ENCODE results near the gene NT5C1B.

DNA sequence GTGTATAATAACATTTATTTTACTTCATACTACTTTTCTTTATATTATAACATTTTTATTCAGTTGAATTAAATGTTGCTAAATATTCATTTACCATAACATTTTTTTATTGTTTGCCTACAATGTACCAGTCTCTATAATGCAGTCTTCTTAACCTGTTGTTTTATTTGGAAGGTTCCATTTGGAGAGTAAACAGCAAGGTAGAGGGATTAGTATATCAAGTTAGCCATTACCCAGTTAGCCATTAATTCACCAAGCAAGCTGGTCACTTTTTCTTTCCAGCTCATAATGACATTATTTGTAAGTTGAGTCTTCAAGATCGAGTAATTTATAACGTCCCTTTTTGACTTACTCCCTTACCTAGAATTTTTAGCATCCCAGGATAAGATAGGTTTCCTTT, 29.7 kb upstream of the NT5C1B start:
- TF ChIP-seq, protein P1, sequence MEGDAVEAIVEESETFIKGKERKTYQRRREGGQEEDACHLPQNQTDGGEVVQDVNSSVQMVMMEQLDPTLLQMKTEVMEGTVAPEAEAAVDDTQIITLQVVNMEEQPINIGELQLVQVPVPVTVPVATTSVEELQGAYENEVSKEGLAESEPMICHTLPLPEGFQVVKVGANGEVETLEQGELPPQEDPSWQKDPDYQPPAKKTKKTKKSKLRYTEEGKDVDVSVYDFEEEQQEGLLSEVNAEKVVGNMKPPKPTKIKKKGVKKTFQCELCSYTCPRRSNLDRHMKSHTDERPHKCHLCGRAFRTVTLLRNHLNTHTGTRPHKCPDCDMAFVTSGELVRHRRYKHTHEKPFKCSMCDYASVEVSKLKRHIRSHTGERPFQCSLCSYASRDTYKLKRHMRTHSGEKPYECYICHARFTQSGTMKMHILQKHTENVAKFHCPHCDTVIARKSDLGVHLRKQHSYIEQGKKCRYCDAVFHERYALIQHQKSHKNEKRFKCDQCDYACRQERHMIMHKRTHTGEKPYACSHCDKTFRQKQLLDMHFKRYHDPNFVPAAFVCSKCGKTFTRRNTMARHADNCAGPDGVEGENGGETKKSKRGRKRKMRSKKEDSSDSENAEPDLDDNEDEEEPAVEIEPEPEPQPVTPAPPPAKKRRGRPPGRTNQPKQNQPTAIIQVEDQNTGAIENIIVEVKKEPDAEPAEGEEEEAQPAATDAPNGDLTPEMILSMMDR (conservative IDR thresholded peaks at IDR 0.05 in 1 of 2, IDR thresholded peaks at IDR 0.05 in 1 of 2; ENCODE audit: extremely low read depth in 1 of 2, insufficient read depth in 1 of 2, low read depth in 1 of 2, low read length in 2 of 2), result no peak
- TF ChIP-seq EZH2 (IDR thresholded peaks at IDR 0.05; ENCODE audit: borderline replicate concordance, low read length), result no peak

All from mammary epithelial cell (primary cell).